ENCODE measurements around the gene ITPA.

The ITPA gene

GRCh38 chr20:3209257-3209945, at the start of gene ITPA:
Gene ITPA, plus strand, starts transcription at chr20:3209498. Its CDS starts 54 bp downstream, at chr20:3209552.
- Histone ChIP-seq H3K4me1 (ENCODE audit: control insufficient read depth, insufficient read depth, low read length) (no peaks in the 10 kb centered on the region), H3K9me3 (ENCODE audit: control insufficient read depth, insufficient read depth, low read length) (no peaks in the 10 kb centered on the region), H3K9ac (ENCODE audit: low read depth, low read length) (peak within 1 kb of the TSS; percentile 64), H3K36me3 (ENCODE audit: control insufficient read depth, insufficient read depth, low read length) (peaks cover 17% of the 10 kb centered on the region), H3K4me3 (ENCODE audit: low read depth, low read length) (peak within 1 kb of the TSS; percentile 76), H3K27ac (ENCODE audit: low read depth, low read length) (peak within 1 kb of the TSS; percentile 73), H3K27me3 (ENCODE audit: control insufficient read depth, insufficient read depth, low read length) (no peaks in the 10 kb centered on the region)

DNA sequence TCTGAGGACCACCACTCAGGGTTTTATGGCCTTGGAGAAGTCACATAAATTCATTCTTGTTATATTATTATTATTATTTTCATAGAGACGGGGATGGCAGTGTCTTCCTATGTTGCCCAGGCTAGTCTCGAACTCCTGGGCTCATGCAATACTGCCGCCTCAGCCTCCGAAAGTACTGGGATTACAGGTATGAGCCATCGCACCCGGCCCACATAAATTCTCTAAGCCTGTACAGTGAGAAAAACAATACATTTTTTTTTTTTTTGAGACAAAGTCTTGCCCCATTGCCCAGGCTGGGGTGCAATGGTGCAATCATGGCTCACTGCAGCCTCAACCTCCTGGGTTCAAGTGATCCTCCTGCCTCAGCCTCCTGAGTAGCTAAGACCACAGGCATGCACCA, 48.9 kb upstream of the ITPA start:
- Histone ChIP-seq H3K27me3 (ENCODE audit: control insufficient read depth, insufficient read depth, low read length) (no peaks in the 10 kb centered on the region), H3K4me1 (ENCODE audit: control insufficient read depth, insufficient read depth, low read length) (no peaks in the 10 kb centered on the region), H3K27ac (ENCODE audit: low read depth, low read length) (no peak overlapping the region), H3K9ac (ENCODE audit: low read depth, low read length) (no peak overlapping the region), H3K36me3 (ENCODE audit: control insufficient read depth, insufficient read depth, low read length) (peaks cover 10% of the 10 kb centered on the region), H3K9me3 (ENCODE audit: control insufficient read depth, insufficient read depth, low read length) (no peaks in the 10 kb centered on the region), H3K4me3 (ENCODE audit: low read depth, low read length) (peak overlapping the region; percentile 90; the same call in 1 of the 2 replicates)

DNA sequence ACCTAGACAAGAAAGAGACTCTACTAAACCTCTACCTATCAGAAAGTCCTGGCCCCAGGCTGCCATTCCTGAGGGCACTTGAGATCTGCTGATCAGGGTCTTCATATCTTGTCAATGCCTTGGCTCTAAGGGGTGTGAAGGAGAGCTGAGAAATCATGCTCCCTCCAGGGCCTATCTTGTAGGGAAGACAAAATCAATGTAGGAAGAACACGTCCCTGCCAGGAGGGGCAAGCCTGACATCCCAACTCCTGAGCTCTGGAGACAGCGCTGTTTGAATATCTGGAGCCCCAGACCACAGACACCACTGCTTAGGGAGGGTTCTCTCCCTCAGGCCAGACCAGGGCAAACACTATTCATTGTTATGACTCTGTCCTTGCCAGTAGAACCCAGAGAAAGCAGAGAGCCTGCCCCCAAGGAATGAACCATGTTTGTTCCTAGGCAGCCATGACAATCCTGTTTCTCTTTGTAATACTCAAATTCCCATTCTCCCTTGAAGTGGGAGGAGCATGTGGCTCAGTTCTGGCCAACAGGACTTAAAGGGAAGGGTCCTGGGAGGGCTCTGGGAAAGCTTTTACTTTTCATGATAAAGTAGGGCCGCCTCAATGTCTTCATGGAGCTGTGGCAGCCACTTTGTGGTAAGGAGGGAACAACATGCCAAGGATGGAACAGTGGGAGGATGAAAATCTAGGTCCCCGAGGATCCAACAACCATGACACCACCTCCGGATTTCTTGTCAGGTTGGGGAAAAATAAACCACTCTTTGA, 47.8 kb upstream of the ITPA start:
- Histone ChIP-seq H3K27ac (ENCODE audit: low read depth, low read length) (no peak overlapping the region), H3K9ac (ENCODE audit: low read depth, low read length) (no peak overlapping the region), H3K4me3 (ENCODE audit: low read depth, low read length) (no peak overlapping the region), H3K36me3 (ENCODE audit: control insufficient read depth, insufficient read depth, low read length) (peaks cover 7% of the 10 kb centered on the region; the same call in 1 of the 2 replicates), H3K27me3 (ENCODE audit: control insufficient read depth, insufficient read depth, low read length) (no peaks in the 10 kb centered on the region), H3K9me3 (ENCODE audit: control insufficient read depth, insufficient read depth, low read length) (no peaks in the 10 kb centered on the region), H3K4me1 (ENCODE audit: control insufficient read depth, insufficient read depth, low read length) (no peaks in the 10 kb centered on the region)

DNA sequence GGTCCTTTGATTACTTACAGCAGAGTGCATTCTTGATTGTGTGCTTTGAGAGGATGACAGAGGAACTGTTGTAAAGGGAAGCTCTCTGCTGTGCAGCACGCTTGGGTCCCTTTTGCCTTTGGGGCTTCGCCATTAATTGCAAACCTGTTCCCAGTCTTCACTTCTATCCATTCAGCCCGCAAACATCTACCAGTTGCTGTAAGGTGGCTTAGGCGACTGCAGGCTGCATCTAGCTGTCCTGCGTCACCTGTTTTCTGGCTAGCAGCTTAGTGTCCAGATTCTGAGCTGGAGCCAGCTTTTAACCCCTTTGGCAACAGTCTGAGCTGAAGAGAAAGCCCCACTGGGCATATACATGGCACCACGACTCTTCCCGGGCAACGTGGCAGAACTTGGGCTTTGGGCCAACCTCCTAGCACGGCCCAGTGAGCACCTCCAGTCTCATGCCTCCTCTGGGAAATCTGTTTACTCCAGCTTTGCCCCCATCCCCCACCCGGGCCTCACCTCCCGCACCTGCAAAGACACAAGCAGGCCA, 47.2 kb upstream of the ITPA start:
- Histone ChIP-seq H3K27me3 (ENCODE audit: control insufficient read depth, insufficient read depth, low read length) (no peaks in the 10 kb centered on the region), H3K4me1 (ENCODE audit: control insufficient read depth, insufficient read depth, low read length) (no peaks in the 10 kb centered on the region), H3K27ac (ENCODE audit: low read depth, low read length) (no peak overlapping the region), H3K9ac (ENCODE audit: low read depth, low read length) (no peak overlapping the region), H3K4me3 (ENCODE audit: low read depth, low read length) (no peak overlapping the region), H3K36me3 (ENCODE audit: control insufficient read depth, insufficient read depth, low read length) (peaks cover 7% of the 10 kb centered on the region; the same call in 1 of the 2 replicates), H3K9me3 (ENCODE audit: control insufficient read depth, insufficient read depth, low read length) (no peaks in the 10 kb centered on the region)

DNA sequence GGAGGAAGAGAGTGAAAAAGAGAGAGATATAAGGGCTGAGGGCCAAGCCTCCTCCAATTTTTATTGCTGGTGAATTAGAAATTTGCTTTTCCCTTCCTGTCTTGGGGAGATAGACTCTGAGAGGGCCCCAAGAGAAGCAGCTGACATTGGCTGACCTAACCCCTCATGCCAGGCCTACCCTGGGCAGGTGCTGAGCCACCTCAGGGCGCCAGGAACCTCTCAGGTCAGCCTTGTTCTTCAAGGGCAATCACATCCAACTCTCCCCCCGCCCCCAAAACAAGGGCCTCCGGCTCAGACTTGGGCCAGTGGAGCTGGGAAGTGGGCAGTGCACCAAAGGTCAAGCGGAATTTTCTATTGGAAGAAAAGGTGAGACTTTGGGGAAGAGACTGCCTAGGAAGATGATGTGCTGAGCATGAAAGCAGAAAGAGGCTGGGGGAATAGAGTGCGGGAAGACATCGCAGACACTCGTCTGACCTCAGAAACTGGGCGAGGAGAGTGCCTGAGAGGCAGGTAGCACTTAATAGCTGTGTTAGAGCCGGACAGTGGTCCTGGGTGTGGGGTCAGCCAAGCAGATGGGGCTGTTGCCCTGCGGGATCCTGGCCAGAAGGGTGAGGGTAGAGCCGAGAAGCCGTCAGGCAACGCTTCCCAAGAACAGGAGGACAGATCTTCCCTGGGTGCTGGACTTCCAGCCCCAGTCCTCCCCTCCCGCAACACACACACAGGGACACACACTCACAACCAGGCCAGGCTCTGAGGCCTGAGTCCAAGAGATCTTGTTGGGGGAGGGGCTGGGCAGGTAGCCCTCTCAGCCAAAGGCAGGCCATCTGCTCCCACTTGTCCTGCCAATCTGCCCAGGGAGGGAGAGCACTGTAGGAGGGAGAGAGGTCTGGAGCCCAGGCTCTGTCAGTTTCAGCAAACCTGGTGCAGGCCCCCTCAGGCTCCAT, 45.9 kb upstream of the ITPA start:
- Histone ChIP-seq H3K4me3 (ENCODE audit: low read depth, low read length) (no peak overlapping the region), H3K27me3 (ENCODE audit: control insufficient read depth, insufficient read depth, low read length) (no peaks in the 10 kb centered on the region), H3K27ac (ENCODE audit: low read depth, low read length) (no peak overlapping the region), H3K9ac (ENCODE audit: low read depth, low read length) (no peak overlapping the region), H3K4me1 (ENCODE audit: control insufficient read depth, insufficient read depth, low read length) (peaks cover 6% of the 10 kb centered on the region; the same call in 1 of the 2 replicates), H3K36me3 (ENCODE audit: control insufficient read depth, insufficient read depth, low read length) (peaks cover 7% of the 10 kb centered on the region; the same call in 1 of the 2 replicates), H3K9me3 (ENCODE audit: control insufficient read depth, insufficient read depth, low read length) (no peaks in the 10 kb centered on the region)

- H3K4me3 ChIP-seq (ENCODE audit: low read depth, low read length) = no peak overlapping the region
- H3K36me3 ChIP-seq (ENCODE audit: control insufficient read depth, insufficient read depth, low read length) = peaks cover 7% of the 10 kb centered on the region; the same call in 1 of the 2 replicates
- H3K4me1 ChIP-seq (ENCODE audit: control insufficient read depth, insufficient read depth, low read length) = peaks cover 12% of the 10 kb centered on the region
- no peak overlapping the region for H3K27ac ChIP-seq (ENCODE audit: low read depth, low read length)
- no peak overlapping the region for H3K9ac ChIP-seq (ENCODE audit: low read depth, low read length)
- H3K27me3 ChIP-seq (ENCODE audit: control insufficient read depth, insufficient read depth, low read length) = no peaks in the 10 kb centered on the region
- H3K9me3 ChIP-seq (ENCODE audit: control insufficient read depth, insufficient read depth, low read length) = no peaks in the 10 kb centered on the region
Measured at GRCh38 chr20:3164043-3164762, 45.1 kb upstream of the ITPA start.

DNA sequence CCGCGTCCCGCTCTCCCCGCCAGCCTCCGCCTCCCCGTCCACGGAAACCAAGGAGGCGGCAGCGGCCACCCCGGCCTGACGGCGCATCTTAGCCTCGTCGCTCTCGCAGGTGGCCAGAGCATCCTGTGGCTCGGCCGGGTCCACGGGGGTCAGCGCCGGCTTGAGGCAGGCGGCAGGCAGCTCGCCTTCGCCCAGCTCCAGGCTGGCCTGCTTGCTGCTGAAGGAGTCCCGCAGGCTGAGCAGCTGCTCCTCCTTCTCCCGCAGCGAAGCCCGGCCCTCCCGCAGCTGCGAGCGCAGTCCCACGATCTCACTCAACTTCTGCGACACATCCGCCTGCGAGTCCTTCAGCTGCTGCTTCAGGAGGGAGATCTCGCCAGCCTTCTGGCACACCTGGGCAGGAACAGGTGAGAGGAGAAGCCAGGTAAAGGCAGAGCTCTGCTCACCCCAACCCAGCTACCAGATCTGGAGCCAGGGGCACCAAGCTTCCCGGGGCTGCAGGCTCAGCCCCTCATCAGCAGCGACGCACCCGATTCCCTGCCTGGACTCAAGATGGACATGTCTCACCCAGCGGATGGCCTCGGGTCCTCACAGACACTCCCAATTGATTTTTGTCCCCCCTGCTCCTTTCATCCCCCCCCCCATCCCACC, 44.4 kb upstream of the ITPA start:
- Histone ChIP-seq H3K4me3 (ENCODE audit: low read depth, low read length) (no peak overlapping the region), H3K9me3 (ENCODE audit: control insufficient read depth, insufficient read depth, low read length) (no peaks in the 10 kb centered on the region), H3K4me1 (ENCODE audit: control insufficient read depth, insufficient read depth, low read length) (peaks cover 12% of the 10 kb centered on the region), H3K9ac (ENCODE audit: low read depth, low read length) (no peak overlapping the region), H3K36me3 (ENCODE audit: control insufficient read depth, insufficient read depth, low read length) (peaks cover 7% of the 10 kb centered on the region; the same call in 1 of the 2 replicates), H3K27me3 (ENCODE audit: control insufficient read depth, insufficient read depth, low read length) (no peaks in the 10 kb centered on the region), H3K27ac (ENCODE audit: low read depth, low read length) (no peak overlapping the region)

- Histone ChIP-seq H3K9ac (ENCODE audit: low read depth, low read length) (no peak overlapping the region), H3K27ac (ENCODE audit: low read depth, low read length) (no peak overlapping the region), H3K36me3 (ENCODE audit: control insufficient read depth, insufficient read depth, low read length) (peaks cover 7% of the 10 kb centered on the region; the same call in 1 of the 2 replicates), H3K4me1 (ENCODE audit: control insufficient read depth, insufficient read depth, low read length) (peaks cover 12% of the 10 kb centered on the region), H3K9me3 (ENCODE audit: control insufficient read depth, insufficient read depth, low read length) (no peaks in the 10 kb centered on the region), H3K27me3 (ENCODE audit: control insufficient read depth, insufficient read depth, low read length) (no peaks in the 10 kb centered on the region), H3K4me3 (ENCODE audit: low read depth, low read length) (no peak overlapping the region)
Measured at GRCh38 chr20:3165473-3166337, 43.6 kb upstream of the ITPA start.

GRCh38 chr20:3166338-3166912, 42.9 kb upstream of the ITPA start:
- Histone ChIP-seq H3K4me3 (ENCODE audit: low read depth, low read length) (no peak overlapping the region), H3K4me1 (ENCODE audit: control insufficient read depth, insufficient read depth, low read length) (peaks cover 12% of the 10 kb centered on the region), H3K36me3 (ENCODE audit: control insufficient read depth, insufficient read depth, low read length) (peaks cover 7% of the 10 kb centered on the region; the same call in 1 of the 2 replicates), H3K9me3 (ENCODE audit: control insufficient read depth, insufficient read depth, low read length) (no peaks in the 10 kb centered on the region), H3K9ac (ENCODE audit: low read depth, low read length) (no peak overlapping the region), H3K27ac (ENCODE audit: low read depth, low read length) (no peak overlapping the region), H3K27me3 (ENCODE audit: control insufficient read depth, insufficient read depth, low read length) (no peaks in the 10 kb centered on the region)
